ENCODE data around the gene GPR4. TPM values are rescaled to one million over a fixed set of nuclear protein-coding genes. Genes with fewer than 3 reads are reported as not detected.
A peak's percentile ranks its signal among the peaks of the same experiment; 100 is the strongest.

The GPR4 gene
- total RNA-seq, 1 donor from 2014 or later = 5.1 TPM

GRCh38 chr19:45584332-45585157 lies 17.5 kb downstream of the GPR4 start, which contains the start of gene OPA3:
Gene OPA3, minus strand, starts transcription at chr19:45584802. Its CDS starts 38 bp downstream, at chr19:45584764.
- H3K4me1 ChIP-seq = peaks cover 25% of the 10 kb centered on the region
- no peak for TF ChIP-seq CTCF (IDR thresholded peaks at IDR 0.05; ENCODE audit: borderline replicate concordance)
- intact Hi-C loops (cut with micrococcal nuclease) = no loop called here
- H3K27ac ChIP-seq (replicated peaks) = peak within 1 kb of the TSS; percentile 100
- no peaks in the 10 kb centered on the region for H3K9me3 ChIP-seq (replicated peaks)
- peaks cover 1% of the 10 kb centered on the region for H3K36me3 ChIP-seq
- no peaks in the 10 kb centered on the region for H3K27me3 ChIP-seq (ENCODE audit: low read depth)
- DNase-seq = peak; percentile 100
- peak within 1 kb of the TSS; percentile 87 for H3K4me3 ChIP-seq

GRCh38 chr19:45581576-45581975 lies 20.4 kb downstream of the GPR4 start:
- no peaks in the 10 kb centered on the region for H3K36me3 ChIP-seq
- H3K27ac ChIP-seq (replicated peaks) = peak overlapping the region; percentile 13
- no peak for DNase-seq
- H3K4me1 ChIP-seq = peaks cover 55% of the 10 kb centered on the region
- H3K27me3 ChIP-seq (ENCODE audit: low read depth) = no peaks in the 10 kb centered on the region
- no peak for TF ChIP-seq CTCF (IDR thresholded peaks at IDR 0.05; ENCODE audit: borderline replicate concordance)
- H3K4me3 ChIP-seq = no peak overlapping the region
- H3K9me3 ChIP-seq (replicated peaks) = no peaks in the 10 kb centered on the region
- intact Hi-C loops (cut with micrococcal nuclease) = no loop called here

GRCh38 chr19:45578861-45579260 lies 23.2 kb downstream of the GPR4 start:
- no peaks in the 10 kb centered on the region for H3K27me3 ChIP-seq (ENCODE audit: low read depth)
- no peaks in the 10 kb centered on the region for H3K9me3 ChIP-seq (replicated peaks)
- intact Hi-C loops (cut with micrococcal nuclease) = loop anchor here (10.0 kb wide), 1 partner anchor 54 kb away; no protein-coding TSS in a partner anchor
- TF ChIP-seq CTCF (IDR thresholded peaks at IDR 0.05; ENCODE audit: borderline replicate concordance) = no peak
- H3K4me1 ChIP-seq = peaks cover 70% of the 10 kb centered on the region
- H3K4me3 ChIP-seq = no peak overlapping the region
- DNase-seq = no peak
- no peaks in the 10 kb centered on the region for H3K36me3 ChIP-seq
- H3K27ac ChIP-seq (replicated peaks) = peak overlapping the region; percentile 81

- no peak overlapping the region for H3K4me3 ChIP-seq
- no peaks in the 10 kb centered on the region for H3K9me3 ChIP-seq (replicated peaks)
- no peaks in the 10 kb centered on the region for H3K36me3 ChIP-seq
- H3K4me1 ChIP-seq = peaks cover 71% of the 10 kb centered on the region
- intact Hi-C loops (cut with micrococcal nuclease) = loop anchor here (10.0 kb wide), 1 partner anchor 53 kb away; no protein-coding TSS in a partner anchor
- peak; percentile 49 for DNase-seq
- H3K27me3 ChIP-seq (ENCODE audit: low read depth) = no peaks in the 10 kb centered on the region
- TF ChIP-seq CTCF (IDR thresholded peaks at IDR 0.05; ENCODE audit: borderline replicate concordance) = no peak
- H3K27ac ChIP-seq (replicated peaks) = peak overlapping the region; percentile 81
These were observed 24.7 kb downstream of the GPR4 start for GRCh38 chr19:45577111-45577905.

GRCh38 chr19:45576682-45577081 lies 25.3 kb downstream of the GPR4 start:
- peak overlapping the region; percentile 81 for H3K27ac ChIP-seq (replicated peaks)
- no peak for DNase-seq
- H3K27me3 ChIP-seq (ENCODE audit: low read depth) = no peaks in the 10 kb centered on the region
- H3K9me3 ChIP-seq (replicated peaks) = peaks cover 3% of the 10 kb centered on the region
- peaks cover 71% of the 10 kb centered on the region for H3K4me1 ChIP-seq
- intact Hi-C loops (cut with micrococcal nuclease) = loop anchor here (10.0 kb wide), 1 partner anchor 52 kb away; no protein-coding TSS in a partner anchor
- no peaks in the 10 kb centered on the region for H3K36me3 ChIP-seq
- TF ChIP-seq CTCF (IDR thresholded peaks at IDR 0.05; ENCODE audit: borderline replicate concordance) = no peak
- H3K4me3 ChIP-seq = no peak overlapping the region
